ENCODE results near the gene ADAMTS6. TPM values are rescaled to one million over a fixed set of nuclear protein-coding genes. Genes with fewer than 3 reads are reported as not detected.

Gene ADAMTS6

GRCh38 chr5:65100911-65101631, 380.6 kb downstream of the ADAMTS6 start:
- Histone ChIP-seq H3K4me1 (ENCODE audit: control insufficient read depth in 2 of 2, insufficient read depth in 1 of 2, low read depth in 1 of 2, low read length in 2 of 2) (peaks cover 2 to 4% of the 10 kb centered on the region in 2 donors), H2BK120ac (ENCODE audit: low read depth, low read length) (no peak overlapping the region), H3K79me1 (ENCODE audit: low read depth, low read length) (no peaks in the 10 kb centered on the region), H3K14ac (ENCODE audit: low read length) (peak overlapping the region; percentile 31), H4K91ac (ENCODE audit: low read depth, low read length, poor library complexity) (no peak overlapping the region), H2AFZ (ENCODE audit: low read length) (peak overlapping the region; percentile 68), H2AK5ac (ENCODE audit: low read depth, low read length) (peak overlapping the region; percentile 79), H3K18ac (ENCODE audit: low read length) (peak overlapping the region; percentile 61), H3K36me3 (replicated peaks in 1 of 2; ENCODE audit: control insufficient read depth in 2 of 2, insufficient read depth in 2 of 2, low read length in 2 of 2) (no peaks in the 10 kb centered on the region), H3K27me3 (ENCODE audit: control insufficient read depth in 3 of 3, insufficient read depth in 3 of 3, low read depth in 1 of 3, low read length in 3 of 3) (no peaks in the 10 kb centered on the region), H3K27ac (replicated peaks; ENCODE audit: low read length) (no peak overlapping the region), H2BK15ac (ENCODE audit: low read length) (no peak overlapping the region), H3K9ac (ENCODE audit: low read depth, low read length, poor library complexity) (no peak overlapping the region), H2BK12ac (ENCODE audit: low read length) (peak overlapping the region; percentile 75), H4K8ac (ENCODE audit: low read depth, low read length) (no peak overlapping the region), H3K4me3 (ENCODE audit: low read length in 2 of 2) (no peak overlapping the region), H3K9me3 (replicated peaks in 1 of 2; ENCODE audit: control insufficient read depth in 2 of 2, insufficient read depth in 1 of 2, low read depth in 1 of 2, low read length in 2 of 2) (peaks cover 0 to 3% of the 10 kb centered on the region in 2 donors), H3K4ac (ENCODE audit: low read length) (peak overlapping the region; percentile 32), H3K23ac (ENCODE audit: low read depth, low read length, poor library complexity) (no peak overlapping the region), H3K4me2 (ENCODE audit: insufficient read depth, low read length, poor library complexity, severe bottlenecking) (no peak overlapping the region), H2BK5ac (ENCODE audit: low read length) (no peak overlapping the region)
- DNase-seq (ENCODE audit: low spot score): peak; percentile 31
- no CpG with 5 or more reads among the region's 9 CpGs for WGBS, 2 donors (ENCODE audit: extremely low coverage in 2 of 2, insufficient read length in 2 of 2, insufficient replicate concordance in 1 of 2)

Small RNA genes lying within 50 kb of the gene (small RNA-seq; reads per million reads assigned to genes)
- not detected for gene RF00019 (ENCODE audit: insufficient read depth)
